Globus pallidus (tissue), 1 donor: ENCODE data around the gene RNF150.
A peak's percentile ranks its signal among the peaks of the same experiment; 100 is the strongest.

Experiments
- DNase-seq: peaks from one replicate; pipeline ENCODE4 v3.0.0-alpha.2; 2015; ENCODE audit warnings: low spot score

RNF150 gene

DNA sequence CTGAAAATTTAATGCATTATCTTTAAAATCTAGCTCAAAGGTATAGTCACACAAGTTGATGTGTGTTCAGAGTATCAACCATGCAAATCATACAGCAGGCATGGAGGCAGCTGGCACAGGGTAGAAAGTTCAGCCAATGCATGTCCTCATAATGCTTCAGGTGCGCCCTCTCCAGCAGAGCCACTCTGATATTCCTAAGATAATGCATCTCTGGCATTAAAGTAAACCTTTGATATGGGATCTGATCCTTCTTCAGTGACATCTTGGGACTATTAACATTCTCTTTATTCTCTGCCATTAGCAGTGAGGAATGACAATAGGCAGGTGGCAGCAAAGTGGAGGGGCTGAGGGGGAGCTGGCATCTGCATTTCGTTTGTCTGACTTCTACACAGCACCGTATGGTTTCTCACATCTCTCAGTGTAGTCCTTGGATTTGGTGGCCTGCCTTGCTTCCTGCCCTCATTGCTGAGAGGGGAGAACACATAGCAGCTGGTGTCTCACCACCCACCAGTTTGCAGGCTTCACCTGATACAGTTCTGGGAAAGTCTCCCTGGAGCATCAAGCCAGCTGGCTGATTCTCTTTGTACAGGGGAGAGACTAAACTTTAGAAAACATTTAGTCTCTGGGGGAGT lies 208.4 kb downstream of the RNF150 start:
- no peak for DNase-seq

DNA sequence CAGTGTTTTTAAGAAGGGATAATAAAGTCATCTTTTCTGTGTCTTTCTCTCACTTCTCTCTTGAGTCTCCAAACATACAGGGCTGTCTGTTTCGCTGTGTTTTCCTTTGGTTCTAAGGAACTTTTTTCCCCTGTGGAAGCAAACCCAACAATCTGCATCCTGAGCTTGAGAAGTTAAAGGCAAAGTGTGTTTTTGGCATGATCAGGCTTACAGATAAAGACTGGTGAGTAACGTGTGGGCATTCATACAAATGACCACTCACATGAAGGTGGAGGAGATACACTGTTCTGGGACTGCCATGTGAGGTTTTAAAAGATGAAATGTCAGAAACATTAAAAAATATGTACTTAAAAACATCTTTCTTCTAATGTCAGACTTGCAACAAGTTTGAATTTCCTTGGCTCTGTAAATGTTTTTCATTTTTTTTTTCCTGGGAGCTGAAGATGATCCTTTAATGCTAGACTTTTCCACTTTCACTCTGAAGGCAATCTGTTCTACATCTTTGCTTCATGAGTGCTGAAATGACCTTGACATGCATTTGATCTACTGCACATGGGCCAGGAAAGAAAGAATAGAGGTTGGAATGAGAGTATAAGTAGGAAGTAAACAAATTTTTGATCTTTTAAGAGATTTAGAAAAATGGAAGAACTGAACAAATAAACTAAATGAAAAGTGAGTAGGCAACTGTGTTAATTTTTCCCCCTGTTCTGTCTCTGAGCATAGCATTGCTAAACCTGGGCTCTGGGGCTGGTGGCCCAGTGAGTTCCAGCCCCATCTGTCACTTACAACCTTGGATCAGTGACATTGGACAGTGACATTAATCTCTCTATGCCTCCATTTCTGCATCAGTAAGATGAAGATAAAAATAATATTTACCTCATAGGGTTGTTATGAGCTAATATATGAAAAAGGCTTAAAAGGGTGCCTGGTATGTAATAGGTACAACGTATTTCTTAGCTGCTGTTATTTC lies 226.0 kb downstream of the RNF150 start:
- no peak for DNase-seq

DNA sequence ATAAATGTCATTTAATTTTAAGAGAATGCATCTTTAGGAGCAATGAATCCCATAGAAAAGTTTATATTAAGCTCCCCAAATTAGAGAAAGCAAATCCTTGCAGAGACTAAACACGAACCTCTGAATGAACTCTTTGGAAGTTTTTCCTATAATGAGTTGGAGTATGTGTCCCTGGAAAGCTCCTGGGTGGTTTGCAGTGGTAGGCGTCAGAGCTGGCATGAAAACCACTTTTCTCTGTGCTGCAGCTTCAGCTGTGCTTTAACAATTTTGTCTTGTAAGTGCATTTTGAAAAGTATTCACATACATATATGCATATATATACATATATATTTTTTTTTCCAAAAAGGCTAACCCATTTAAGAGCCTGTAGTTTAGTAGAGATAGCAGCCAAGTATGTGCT lies 228.4 kb downstream of the RNF150 start:
- DNase-seq: no peak

DNA sequence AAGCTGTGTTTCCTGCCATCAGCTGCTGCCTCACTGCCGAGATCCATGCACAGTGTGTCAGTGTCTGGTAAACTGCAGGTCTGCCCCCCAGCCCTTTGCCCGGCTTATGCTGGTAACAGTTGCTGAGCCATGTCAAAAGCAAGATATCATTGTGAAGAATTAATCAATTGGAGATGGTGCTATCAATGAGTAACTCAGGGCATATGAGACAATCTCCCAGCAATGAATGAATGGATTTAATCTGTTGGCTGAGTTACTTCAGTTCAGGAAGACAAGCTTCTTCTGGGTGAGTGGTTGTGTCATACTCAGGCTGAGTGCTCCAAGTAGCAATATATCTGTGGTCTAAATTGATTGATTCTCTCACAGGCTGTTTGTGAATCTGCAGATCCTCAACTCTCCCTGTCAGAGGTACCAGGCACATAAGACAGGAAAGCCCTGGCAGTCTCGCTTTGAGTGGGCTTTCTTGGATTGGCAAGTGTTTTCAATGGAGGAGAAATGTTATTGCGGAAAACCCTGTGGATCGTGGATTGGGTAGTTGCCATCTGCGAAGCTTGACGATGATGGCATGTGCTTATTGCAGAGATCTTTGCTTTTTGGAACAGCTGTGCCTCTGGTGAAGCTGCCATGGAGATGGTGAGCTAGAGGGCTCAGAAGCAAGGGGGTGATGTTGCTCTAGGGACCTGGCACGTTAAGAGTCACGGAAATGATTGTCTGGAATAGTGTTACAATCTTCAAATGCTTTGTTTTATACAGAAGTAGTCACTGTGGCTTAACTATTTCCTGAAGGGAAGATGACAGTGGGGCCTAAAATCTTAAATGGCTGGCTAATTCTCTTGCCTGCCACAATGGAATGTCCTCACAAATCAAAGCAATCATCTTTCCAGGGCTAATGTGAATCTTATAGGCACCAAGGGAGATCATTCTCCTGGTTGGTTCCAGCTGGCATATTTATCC lies 229.5 kb downstream of the RNF150 start:
- no peak for DNase-seq

DNA sequence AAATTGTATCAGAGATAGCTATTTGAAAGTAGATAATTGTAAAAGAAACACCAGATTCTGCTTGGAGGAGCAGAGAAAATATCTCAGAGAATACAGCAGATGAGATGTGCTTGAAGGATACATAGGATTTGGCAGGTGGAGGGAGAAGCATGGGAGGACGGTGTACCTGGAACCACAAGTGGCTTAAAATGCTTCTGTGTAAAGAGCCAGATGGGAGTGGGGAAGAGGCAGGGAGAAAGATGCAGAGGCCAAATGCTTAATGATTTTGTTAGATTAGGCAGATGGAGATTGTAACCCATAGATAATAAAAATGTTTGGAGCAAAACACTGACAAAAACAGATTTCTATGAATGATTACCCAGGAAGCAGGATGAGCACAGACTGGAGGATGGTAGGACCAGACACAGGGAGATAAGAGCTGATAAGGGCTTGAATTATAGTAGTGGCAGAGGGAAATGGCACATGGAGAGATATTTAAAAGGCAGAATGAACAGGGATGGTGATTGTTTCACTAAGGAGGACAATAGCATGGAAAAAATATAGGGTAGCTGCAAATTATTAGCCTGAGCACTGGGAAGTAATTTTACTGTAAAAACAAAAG lies 231.4 kb downstream of the RNF150 start:
- no peak for DNase-seq

DNA sequence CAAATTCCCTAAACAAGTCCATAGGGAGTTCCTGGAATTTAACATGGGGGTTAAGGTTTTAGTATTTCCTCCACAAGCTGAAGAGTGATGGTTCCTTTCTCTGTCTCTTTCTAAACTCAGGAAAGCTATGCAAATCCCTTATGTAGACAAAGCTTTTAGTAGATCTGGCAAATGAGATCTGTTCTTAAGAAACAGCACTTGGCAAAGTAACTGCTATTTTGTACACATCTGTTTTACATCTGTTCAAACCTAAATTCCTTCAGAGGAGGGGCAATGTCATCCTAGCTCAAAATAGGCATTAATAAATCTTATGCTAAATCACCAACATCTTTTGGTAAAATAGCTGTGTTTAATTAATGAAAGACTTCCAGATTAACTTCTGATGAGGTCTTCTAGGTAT lies 239.3 kb downstream of the RNF150 start:
- DNase-seq: no peak

DNA sequence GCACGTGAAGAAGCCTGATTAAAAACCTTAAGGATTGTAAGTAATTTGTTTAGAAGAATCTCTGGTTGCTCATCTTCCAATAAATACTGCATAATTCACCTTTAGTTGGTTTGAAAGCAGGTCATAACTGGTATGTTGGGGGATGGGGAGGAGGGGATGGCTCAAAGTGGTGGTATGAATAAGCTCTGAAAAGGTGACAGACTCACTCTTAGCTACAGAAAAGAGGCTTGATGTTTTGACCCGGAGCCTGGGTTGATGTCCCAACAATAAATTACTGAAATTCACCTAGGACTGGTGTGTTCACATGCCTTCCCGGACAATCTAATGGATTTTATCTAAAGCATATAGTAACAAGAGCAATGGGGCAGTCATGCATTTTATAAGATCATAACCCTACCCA lies 245.2 kb downstream of the RNF150 start:
- DNase-seq: no peak

DNA sequence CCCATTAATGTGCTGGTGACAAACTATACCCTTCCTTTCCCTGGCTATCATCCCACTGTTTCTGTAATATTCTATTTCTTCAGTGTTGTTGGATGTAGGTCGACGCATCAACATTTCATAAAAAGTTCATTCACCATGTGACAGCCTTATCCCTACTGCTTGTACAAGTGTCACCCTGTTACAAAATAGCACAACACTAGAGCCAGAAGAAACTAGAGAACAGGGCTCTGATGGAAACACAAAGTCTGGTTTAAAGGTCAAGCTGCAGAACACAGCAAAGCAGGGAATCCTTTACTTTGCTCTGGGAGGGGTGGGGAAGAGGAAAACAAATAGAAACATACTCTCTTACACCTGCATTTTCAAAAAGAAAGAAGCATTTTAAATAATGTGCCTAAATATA lies 245.8 kb downstream of the RNF150 start:
- no peak for DNase-seq

DNA sequence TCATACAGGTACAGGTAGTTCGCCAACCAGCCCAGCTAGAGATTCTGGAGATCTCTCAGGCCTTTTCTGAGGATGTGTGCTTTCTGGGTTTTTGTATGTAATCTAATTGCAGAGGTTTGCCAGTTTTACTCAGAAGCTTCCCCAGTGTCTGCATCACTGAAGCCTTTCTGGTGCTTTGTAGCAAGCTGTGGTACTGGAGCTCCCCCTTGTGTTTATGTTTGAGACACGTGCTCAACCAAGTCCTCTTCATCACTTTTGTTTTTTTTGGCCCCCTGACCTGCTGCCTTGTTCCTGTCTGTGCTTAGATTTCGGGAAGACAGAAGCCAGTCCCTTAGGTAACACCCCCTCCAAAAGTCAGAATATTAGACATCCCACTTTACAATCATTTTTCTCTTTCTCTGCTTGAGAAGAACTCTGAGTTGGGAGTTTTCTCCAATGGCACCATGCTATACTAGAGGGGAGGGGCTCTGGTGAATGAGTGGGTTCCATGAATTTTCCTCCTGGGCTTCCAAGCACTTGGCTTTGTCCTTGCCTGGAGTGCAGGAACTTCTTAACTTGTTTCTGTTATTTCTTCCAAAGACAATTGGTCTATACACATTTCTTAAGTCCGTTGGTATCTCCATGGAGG lies 248.7 kb downstream of the RNF150 start:
- peak; percentile 26 for DNase-seq

DNA sequence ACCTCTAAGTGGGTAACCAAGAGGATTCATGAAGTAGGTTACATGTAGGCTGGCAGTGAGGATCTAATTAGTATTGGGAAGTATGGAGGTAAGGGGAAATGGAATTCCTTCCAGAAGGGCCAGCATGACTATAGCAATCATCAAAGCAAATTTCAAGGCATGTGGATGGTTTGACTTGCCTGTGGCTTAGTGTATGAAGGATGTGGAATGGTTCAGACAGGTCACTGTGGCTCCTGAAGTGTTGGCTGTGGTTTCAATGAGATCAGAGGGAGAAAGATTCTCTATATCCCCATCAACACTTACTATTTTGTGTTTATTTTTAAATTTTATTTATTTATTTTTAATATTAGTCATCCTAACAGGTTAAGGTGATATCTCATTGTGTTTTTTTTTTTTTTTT lies 255.5 kb downstream of the RNF150 start:
- DNase-seq: no peak

DNA sequence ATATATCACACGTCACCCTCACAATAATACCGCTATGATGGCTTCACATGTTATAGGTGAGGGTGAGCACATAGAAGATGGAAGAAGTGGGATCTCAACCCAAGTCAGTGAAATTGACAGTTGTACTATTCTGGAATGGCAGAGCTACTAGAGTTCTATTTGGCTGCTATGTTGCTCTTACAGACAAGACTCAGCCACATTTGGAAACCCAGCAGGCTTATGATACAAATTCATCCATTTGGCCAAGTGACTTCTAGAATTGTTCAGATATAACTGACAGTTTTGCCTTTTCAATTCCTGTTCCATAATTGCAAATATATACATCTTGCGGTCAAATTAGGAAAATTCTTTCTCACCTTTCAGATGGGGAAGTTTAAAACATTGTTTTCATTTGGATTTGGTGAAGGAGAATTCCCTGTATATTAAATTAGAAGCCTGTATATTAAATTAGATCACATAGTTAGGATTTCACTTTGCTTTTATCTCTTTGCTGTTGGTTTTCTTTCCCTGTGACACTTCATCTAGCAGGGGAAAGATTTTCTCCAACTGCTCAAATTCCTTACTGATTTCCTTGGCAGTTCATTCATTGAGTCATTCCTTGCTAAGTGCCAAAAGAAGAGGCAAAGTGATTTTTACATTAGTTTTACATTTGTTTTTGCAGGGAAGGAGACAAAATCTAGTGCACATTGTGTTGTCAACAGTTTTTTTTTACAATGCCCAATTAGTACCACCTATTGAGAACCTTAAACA lies 256.5 kb downstream of the RNF150 start:
- no peak for DNase-seq

DNA sequence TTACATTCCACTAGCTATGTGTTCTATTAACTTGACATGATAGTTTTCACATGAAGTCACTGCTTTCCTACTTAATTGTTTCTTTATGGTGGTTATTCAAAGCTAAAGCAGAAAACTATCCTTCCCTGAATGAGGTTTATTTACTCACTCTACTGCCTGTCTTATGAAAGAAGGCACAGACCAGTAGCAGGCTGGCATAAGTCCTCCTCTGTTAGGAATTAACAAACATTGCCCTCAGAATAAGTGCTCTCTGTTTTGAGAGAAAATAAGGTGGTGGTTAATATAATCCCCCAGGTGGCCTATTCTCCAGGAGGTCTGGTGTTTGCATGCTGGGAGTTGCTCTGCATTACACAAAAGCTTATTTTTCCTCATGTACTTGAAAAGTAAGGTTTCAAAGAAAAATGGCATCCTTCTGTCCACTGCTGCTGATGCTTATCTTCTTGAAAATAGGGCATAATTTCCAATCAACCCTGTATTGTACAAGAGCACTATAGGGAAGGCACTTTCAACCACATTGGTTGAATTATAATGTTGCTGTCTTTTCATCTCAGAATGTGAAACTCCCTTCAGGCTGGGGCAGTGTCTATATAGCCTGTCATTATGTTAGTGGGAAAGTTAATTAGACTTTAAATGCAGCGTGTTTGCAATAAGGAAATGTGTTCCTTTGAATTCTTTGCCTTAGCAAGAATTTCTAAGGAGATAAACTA lies 257.4 kb downstream of the RNF150 start:
- DNase-seq: no peak

DNA sequence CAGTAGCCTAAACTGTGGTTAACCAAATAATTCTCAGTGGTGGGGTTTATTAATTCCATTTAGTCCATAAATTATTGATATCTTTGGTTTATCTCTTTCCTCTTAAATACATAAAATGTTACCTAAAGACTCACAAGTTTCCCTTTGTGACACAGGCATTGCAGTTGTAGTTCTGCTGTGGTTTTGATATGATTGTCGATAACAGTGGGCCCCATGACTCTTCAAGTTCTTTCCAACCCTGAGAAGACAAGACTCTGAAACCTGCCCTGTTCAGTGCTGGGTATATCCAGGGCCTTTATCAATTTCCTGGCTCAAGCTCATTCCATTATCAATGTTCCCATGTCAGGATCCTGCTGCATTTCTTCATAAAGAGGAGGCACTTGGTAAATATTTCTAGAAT lies 259.2 kb downstream of the RNF150 start:
- no peak for DNase-seq

DNA sequence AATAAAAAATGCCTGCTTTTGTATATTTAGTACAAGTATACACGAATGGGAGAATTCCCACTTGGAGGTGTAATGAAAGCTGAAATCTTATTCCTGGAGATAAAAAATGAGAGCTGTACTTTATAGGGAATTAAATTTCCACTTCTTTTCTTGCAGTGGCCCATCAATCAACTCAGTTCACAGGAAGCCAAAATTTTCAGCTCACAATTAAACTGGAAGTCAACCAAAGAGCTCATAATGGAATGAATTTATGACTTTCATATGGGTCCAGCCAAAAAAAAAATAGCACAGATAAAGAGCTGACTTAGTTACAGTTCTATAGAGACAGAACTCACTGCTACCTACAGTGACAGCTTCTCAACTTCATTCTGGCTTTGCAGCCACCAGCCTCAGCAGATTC lies 261.9 kb downstream of the RNF150 start:
- DNase-seq: no peak

DNA sequence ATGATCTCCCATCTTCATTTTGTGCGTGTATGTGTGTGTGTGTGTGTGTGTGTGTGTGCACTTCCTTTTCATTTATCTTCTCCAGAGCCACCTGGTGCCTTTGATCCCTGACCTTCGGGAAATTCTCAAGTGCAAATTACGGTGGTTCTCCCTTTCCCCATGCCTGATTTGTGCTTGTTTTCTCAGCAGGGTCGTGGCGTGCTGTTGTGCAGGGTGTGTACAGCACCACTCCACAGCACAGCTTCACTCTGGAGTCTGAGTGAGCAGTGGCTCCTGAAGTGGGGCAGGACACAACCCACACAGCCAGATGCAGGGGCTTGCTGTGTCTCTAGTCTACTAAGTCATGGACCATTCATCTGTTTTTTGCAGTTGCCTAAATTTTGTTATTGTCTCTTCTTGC lies 262.8 kb downstream of the RNF150 start:
- DNase-seq: no peak

DNA sequence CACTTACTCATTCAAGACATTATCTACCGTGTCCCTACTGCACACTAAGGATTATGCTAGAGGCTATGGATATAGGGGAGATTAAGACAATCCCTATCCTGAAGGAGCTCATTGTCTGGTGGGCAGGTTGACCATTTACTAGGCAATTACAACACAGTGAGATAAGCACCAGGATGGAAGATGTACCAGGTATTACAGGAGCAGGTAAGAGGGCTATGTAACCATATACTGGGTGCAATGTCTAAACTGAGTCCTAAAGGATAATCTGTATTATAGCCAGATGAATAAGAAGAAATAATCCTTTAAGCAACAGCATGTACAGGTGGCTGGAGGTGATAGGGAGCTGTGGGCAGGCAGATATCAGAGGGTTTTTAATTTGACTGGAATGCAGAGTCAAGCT lies 263.8 kb downstream of the RNF150 start:
- DNase-seq: no peak

DNA sequence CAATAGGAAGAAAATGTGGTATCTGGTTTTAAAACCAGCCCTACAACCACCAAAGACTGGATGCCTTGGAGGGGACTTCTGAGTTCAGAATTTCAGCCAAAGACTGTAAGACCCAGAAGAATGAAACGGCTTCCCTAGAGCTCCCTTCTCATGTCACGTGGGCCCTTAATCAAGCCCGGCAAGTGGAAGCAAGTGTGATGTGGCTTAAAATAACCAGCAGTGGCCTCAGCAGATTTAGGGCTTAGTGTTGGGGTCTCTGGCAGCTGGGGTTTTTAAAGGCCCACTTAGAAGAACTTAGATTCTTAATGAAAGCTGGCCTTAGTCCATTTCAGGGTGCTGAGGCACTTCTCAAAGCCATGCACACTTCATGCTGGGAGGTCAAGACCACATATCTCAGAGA lies 265.9 kb downstream of the RNF150 start:
- DNase-seq: no peak

DNA sequence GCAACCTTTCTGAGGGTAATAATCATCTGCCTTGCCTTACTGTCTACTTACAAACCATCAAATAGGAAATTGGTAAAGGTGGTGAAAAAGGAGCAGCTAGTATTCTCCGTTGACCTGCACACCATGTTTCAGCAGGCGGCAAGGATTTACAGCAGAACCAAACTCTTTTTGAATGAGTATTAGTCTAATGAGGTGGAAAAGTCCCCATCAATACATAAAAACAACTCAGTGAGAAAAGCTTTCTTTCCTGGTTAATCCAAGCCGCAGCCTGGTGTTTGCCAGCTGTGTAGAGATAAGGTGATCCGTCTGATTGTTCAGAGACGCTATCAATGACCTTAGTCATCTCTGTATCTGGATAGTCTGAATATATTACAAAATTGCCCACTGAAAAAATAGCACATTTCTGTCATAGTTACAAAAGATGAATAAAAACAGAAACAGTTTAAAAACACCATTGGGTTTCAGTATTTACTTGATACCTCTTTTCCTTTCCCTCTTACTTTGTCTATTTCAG lies 266.7 kb downstream of the RNF150 start:
- no peak for DNase-seq

DNA sequence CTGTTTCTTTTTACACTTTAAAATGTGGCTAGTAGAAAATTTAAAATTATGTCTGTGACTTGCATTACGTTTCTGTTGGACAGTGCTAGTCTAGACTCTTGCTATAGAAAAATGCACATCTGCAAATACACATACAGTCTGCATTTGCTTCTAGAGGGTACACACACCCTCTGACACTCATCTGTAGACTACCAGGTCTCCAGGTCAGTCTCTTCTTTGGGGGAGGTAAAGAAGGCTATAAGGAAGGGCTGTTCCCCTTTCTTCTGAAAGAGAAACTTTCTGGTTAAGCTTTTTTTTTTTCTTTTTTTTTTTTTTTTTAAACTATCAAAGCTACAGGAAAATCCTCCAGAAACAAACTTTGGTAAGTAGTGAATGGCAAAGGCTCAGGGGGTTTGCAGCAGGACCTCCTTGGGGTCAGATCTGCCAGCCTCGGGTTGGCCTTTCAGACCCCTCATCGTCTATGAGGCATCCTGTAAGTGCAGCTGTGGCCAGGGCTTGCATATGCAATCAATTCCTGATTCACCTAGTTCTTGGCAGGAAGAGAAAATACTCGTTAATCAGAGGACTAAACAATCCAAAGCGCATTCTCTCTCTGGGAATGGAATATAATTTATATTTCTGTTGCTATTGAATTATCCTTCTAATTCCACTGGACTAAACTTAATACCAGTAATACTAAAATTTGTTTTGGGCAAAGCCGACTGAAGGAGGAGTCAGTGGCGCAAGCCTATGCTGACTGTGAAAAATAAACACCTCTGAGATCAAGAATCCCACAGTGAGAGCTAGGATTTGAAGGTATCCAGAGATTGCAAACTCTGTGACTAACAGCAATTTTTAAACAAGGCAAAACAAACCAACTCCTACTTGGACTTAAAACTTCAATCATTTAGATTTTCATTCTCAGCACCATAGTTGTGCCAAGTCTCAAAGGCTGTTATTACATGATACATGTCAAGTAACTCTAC lies 267.7 kb downstream of the RNF150 start:
- DNase-seq: no peak
